GM13977 (cell line): ENCODE results near the gene KRT7.

Experiments used
- DNase-seq: peaks from one replicate; pipeline ENCODE4 v3.0.0; 2012; ENCODE audit warnings: low spot score
- in situ Hi-C: fragments of 300-500 bp; cut with MboI; formaldehyde crosslinking; loops from one replicate; pipeline ENCODE4 v1.12.0; 2022; ENCODE audit warnings: low sequenced_read_pairs, low pct_unique_long_range_greater_than_20kb, mixed read lengths, inconsistent platforms; ENCODE audit not compliant: unreplicated experiment
- TF ChIP-seq, protein P1 (sequence below): IDR thresholded peaks from 2 replicates; pipeline ENCODE4 v1.5.1; 2012; ENCODE audit warnings: mild to moderate bottlenecking, control low read depth; ENCODE audit not compliant: insufficient read depth; ENCODE audit errors: extremely low read depth, missing control alignments

The KRT7 gene

DNA sequence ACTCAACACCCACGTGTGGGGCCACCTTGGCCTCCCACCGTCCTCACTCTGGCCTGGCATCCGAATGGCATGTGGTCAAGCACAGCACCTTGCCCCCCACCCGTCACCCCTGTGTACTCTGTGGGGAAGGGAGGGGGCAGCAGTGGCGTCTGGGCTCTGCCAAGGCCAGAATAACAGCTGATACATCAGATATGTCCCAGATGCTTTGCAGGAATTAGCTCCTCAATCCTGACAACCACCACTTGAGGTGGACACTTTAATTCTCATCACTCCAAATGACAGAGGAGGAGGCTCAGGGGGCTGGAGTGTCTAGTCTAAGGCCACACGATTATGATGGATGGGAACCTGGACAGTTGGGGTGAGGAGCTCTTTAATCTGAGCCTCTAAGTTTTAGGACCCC is 39.5 kb upstream of the KRT7 start:
- DNase-seq = no peak
- TF ChIP-seq, protein P1, sequence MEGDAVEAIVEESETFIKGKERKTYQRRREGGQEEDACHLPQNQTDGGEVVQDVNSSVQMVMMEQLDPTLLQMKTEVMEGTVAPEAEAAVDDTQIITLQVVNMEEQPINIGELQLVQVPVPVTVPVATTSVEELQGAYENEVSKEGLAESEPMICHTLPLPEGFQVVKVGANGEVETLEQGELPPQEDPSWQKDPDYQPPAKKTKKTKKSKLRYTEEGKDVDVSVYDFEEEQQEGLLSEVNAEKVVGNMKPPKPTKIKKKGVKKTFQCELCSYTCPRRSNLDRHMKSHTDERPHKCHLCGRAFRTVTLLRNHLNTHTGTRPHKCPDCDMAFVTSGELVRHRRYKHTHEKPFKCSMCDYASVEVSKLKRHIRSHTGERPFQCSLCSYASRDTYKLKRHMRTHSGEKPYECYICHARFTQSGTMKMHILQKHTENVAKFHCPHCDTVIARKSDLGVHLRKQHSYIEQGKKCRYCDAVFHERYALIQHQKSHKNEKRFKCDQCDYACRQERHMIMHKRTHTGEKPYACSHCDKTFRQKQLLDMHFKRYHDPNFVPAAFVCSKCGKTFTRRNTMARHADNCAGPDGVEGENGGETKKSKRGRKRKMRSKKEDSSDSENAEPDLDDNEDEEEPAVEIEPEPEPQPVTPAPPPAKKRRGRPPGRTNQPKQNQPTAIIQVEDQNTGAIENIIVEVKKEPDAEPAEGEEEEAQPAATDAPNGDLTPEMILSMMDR = no peak
- in situ Hi-C loops = no loop called here

DNA sequence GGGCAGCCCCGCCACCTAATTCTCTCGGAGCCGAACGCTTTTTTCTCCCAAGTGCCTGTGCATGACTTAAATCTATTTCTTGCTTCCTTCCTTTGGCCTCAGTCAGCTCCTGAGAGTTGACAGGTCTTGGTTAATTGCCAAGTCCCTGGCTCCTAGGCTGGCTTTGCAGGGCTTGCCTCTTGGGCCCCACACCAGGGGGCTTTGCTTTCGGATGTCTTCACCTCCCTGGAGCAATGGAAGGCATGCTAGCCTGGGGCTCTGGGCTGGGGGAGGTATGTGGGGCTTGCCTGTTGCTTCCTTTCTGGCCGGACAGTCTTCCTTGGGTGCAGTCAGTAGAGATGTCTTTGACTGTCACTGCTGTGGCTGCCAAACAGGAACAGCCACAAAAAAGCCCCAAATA is 39.1 kb upstream of the KRT7 start:
- DNase-seq = no peak
- in situ Hi-C loops = no loop called here
- TF ChIP-seq, protein P1 = no peak

DNA sequence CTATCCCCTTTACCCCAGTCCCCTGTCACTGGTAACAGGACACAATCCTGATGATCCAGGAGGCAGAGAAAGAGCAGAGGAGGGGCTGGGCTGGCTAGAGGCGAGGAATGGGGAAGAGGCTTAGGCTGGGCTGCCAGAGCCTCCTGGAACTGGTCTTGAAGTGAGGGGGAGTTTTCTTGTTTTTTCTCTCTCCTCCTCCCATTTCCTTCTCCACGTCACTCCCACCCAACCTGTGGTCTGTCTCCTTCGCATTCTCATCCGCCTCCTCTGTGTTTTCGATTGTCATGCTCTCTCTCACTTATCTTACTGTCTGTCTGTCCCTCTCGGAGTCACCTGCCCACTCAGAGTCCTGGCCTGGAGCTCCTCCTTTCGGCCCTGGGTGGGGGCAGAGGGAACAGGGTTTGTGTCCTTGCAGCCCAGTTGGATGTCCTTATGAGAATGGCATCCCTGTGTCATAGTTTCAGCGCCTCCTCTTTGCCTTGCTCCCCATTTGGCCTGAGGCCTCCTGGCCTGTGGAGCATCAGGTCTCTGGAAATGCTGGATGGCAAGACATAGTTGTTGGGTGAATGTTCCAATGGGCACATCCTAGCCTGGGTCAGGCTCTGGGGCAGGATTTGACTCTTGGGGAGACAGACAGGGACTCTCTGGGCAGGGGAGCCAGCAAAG is 37.8 kb upstream of the KRT7 start:
- TF ChIP-seq, protein P1 = no peak
- DNase-seq = no peak
- in situ Hi-C loops = no loop called here

DNA sequence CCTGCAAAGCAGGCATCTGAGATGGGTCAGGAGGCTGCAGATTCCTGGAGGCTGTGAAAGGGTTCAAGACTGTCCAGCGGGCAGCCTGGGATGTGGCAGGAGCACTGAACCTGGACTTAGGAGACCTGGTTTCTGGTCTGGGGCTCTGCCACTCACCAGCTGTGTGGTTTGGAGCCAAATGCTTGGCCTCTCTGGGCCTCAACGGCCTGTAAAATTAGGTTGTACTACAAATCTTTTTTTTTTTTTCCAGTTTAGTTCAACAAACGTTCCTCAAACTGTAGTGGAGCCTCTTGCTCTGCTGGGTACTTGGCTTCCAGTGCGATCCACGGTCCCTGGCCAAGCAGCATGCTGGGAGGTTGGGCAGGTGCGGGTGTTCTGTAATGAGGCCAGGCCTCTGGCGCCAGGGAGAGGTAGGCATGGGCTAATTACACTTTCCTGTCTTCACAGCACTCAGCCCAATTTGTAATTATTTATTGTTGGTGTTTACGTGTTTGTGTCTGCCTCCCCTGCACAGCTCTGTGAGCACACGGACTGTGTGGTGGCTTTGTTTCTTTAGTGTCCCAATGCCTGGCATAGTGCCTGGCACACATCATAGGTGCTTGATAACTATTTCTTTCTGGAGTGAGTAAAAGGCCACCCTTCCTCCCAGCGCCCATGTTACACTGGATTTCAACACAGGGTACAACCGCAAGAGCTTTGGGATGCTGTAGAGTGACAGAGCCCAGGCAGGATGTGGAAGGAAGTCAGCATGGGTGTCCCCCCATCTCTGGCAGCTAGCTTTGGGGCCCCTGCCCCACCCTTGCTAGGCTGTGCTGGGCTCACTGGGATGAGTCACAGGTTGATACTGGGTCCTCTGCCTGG is 35.4 kb upstream of the KRT7 start:
- DNase-seq = no peak
- in situ Hi-C loops = no loop called here
- TF ChIP-seq, protein P1 = no peak

DNA sequence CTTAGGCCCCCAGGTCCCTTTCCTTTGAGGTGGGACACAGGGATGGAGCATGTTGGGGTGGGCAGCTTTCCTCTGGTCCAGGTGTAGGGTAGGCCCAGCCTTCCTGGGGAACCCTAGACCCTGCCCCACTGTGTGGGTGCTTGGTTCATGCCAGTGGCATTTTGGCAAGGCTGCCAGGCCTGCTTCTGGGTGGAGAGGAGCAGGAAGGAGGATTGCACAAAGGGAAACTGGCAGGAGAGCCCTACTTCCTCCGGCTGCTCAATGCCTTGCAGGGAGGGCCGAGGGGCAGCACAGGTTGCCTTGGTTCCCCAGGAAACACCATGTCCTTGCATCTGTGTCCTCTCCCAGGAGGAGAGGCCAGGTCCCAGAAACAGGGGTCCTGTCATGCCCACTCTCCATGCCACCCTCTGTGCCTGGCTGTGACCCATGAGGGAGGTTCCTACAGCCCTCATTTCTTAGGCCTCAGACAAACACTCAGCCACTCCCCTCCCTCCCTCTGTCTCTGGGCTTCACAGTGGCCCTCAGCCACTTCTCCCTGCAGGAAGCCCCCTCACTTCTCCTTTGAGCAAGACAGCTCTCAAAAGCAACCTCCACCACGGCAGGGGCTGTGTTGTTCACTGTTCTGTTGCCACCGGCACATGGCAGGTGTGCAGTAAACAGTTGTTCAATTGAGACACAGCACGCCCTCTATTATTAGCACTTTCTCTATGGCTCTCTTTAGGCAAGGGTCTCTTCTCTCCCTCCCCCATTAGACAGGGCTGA is 34.4 kb upstream of the KRT7 start:
- no peak for DNase-seq
- in situ Hi-C loops = no loop called here

DNA sequence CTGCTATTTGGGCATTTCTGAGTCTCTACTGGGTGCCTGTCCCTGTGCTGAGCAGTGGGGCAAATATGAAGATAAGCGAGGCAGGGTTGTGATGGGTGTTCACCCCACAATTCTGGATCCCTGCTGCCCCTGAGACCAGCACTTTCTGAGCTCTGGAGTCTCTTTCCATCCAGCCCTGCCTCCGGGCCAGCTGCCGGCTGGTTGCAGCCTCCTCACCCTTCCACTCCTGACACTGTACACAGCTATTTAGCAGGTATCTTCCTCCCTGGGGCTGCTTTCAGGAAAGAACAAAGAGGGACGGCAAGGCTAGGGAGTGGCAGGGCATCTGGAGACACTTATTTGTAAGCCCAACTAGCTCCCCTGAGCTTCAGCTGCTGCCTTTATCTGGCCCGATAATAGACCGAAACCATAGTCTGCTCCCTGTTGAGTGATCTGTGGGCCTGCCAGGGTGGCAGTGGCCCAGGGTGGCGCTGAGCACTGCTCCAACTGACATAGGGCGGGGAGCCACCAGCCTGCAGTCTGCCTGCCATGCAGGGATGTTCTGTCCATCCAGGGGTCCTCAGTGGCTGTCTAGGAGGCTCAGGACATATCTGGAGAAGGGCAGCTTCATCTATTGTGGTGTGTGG is 33.6 kb upstream of the KRT7 start:
- in situ Hi-C loops = no loop called here
- no peak for DNase-seq
- TF ChIP-seq, protein P1 = no peak

More for the DNA sequence above, 34.4 kb upstream of the KRT7 start:
- TF ChIP-seq, protein P1 = no peak
